ENCODE results near the gene CDCP1.

The CDCP1 gene

GRCh38 chr3:45137656-45138181 lies 8.5 kb downstream of the CDCP1 start:
- no peak for DNase-seq

- DNase-seq: no peak
These were observed 10.2 kb downstream of the CDCP1 start for GRCh38 chr3:45135959-45136358.

GRCh38 chr3:45134758-45135521 lies 11.2 kb downstream of the CDCP1 start:
- DNase-seq: no peak

GRCh38 chr3:45132568-45133211 lies 13.5 kb downstream of the CDCP1 start:
- no peak for DNase-seq

GRCh38 chr3:45131201-45131600 lies 15.0 kb downstream of the CDCP1 start:
- no peak for DNase-seq

GRCh38 chr3:45130476-45130875 lies 15.7 kb downstream of the CDCP1 start:
- DNase-seq: no peak

GRCh38 chr3:45128950-45129349 lies 17.2 kb downstream of the CDCP1 start:
- no peak for DNase-seq

- no peak for DNase-seq
These were observed 18.9 kb downstream of the CDCP1 start for GRCh38 chr3:45127130-45127822.

GRCh38 chr3:45126730-45127129 lies 19.4 kb downstream of the CDCP1 start:
- DNase-seq: no peak

- no peak for DNase-seq
These were observed 20.6 kb downstream of the CDCP1 start for GRCh38 chr3:45125550-45126026.

- DNase-seq: no peak
These were observed 21.2 kb downstream of the CDCP1 start for GRCh38 chr3:45124956-45125355.

GRCh38 chr3:45124352-45124751 lies 21.8 kb downstream of the CDCP1 start:
- no peak for DNase-seq

- no peak for DNase-seq
These were observed 22.5 kb downstream of the CDCP1 start for GRCh38 chr3:45123581-45124269.

- DNase-seq: no peak
These were observed 23.1 kb downstream of the CDCP1 start for GRCh38 chr3:45123030-45123429.

- no peak for DNase-seq
These were observed 25.6 kb downstream of the CDCP1 start for GRCh38 chr3:45120359-45121158.

GRCh38 chr3:45119824-45120358 lies 26.3 kb downstream of the CDCP1 start:
- no peak for DNase-seq

- DNase-seq: no peak
These were observed 26.8 kb downstream of the CDCP1 start for GRCh38 chr3:45119376-45119775.

GRCh38 chr3:45118615-45119071 lies 27.5 kb downstream of the CDCP1 start:
- DNase-seq: no peak

- no peak for DNase-seq
These were observed 29.8 kb downstream of the CDCP1 start for GRCh38 chr3:45116350-45116749.

- no peak for DNase-seq
These were observed 32.5 kb downstream of the CDCP1 start for GRCh38 chr3:45113625-45114050.

GRCh38 chr3:45112939-45113338 lies 33.2 kb downstream of the CDCP1 start:
- DNase-seq: no peak

- no peak for DNase-seq
These were observed 35.7 kb downstream of the CDCP1 start for GRCh38 chr3:45110509-45110833.

Measured in CD4-positive, alpha-beta T cell treated with Interleukin-4 for 4 hours (primary cell).